IPS-NIHi7 (cell line): ENCODE results near the gene ACOXL.
"Not testable (repeated sequence)": the region's sequence is repeated elsewhere in the genome, so short reads cannot be mapped to it uniquely, and the experiment has no call there.

Source experiments
- DNase-seq: peaks from one replicate; pipeline ENCODE4 v3.0.0; 2012; ENCODE audit warnings: mixed read lengths; ENCODE audit errors: extremely low spot score

The ACOXL gene

DNA sequence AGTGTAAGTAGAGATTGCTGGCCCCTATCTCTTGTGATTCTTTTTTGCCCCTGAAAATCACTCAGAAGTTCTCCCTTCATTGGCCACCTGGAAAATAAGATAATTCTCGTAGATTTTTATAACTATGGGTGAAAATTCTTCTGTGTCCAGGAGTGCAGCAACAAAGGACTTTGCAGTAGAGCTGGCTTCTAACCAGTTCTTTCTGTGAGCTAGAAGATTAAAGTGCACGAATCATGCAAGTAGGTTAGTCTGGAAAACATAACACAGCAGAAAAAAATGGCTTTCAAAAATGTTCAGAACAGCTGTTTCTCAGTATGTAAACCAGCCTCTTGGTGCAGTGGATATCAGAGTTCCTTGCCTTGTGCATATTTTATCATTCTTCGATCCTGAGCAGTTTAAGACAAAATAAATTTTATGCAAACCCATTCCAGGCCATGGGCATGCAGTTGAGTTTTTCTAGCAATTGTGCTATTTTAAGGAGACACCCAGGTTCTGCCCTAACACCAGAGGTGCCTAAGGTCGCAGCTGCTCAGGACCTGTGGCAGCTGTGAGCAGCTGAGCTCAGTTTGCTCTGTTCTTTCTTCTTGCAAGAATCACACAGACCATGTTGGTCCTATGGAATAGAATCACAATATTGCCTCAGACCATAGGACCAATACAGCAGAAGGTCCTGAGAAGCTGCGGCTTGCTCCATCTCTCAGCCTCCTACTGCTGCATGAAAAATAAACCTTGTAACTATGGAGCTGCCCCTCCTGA is 307.4 kb downstream of the ACOXL start:
- no peak for DNase-seq

- DNase-seq = no peak
Observed at GRCh38 chr2:111041398-111042202, 309.2 kb downstream of the ACOXL start.

- DNase-seq = no peak
Observed at GRCh38 chr2:111042261-111042660, 309.9 kb downstream of the ACOXL start.

DNA sequence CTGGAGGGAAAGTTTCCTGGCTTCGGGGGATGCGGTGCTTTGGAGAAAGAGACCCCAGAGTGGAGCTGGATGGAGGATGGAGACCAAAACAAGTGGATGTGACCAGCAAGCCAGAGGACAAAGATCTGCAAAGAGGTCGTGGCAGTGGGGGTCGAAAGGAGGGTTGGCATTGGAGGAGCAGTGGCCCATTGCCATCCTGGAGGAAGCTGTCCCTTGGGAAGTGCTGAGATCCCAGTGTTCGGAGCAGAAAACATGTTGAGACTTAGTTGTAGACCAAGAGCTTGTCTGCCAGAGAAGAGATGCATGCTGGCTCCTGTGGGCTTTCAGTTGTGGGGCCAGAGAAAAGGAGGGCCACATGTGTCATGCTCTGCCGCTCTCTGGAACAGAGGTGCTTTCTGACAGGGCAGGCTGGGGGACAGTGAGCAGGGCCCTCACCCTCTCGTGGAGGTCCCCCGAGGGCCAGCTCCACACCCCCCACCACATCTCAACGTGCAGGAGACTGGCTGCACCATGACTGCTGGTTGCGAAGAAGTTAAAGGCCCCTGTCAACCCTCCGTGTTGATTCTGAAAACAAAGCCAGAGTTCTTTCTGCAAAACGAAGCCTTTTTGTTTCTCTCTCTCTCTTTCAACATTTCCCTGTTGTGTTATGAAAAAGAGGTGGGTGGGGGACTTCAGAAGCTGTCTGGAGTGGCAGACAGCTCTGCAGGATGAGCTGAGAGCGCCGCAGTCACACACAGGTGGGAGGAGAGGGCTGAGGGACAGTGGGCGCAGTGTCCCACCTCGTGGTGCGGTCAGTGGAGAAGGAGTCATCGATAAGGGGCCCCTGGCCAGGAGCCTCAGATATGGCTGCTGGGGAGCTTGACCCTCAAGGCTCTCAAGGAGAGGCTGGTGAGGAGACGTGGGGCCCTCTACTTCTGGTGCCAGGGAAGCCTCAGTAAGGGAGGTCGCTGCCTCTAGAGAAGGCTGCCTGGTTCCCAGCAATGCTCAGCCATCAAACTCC is 310.7 kb downstream of the ACOXL start:
- no peak for DNase-seq

GRCh38 chr2:111044066-111044465 is 311.7 kb downstream of the ACOXL start:
- DNase-seq = no peak

DNA sequence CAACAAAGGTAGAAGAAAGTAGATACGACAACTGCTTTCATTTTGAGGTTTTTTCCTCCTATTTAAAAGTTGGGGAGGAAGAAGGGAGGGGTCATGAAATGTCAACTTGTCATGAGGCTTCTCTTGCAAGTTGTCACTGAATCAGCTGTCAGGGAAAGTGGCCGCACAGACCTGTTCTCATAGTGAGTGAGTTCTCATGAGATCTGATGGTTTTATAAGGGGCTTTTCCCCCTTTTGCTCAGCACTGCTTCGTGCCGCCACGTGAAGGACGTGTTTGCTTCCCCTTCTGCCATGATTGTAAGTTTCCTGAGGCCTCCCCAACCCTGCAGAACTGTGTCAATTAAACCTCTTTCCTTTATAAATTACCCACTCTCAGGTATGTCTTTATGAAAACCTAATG is 312.9 kb downstream of the ACOXL start:
- not testable (repeated sequence) for DNase-seq

DNA sequence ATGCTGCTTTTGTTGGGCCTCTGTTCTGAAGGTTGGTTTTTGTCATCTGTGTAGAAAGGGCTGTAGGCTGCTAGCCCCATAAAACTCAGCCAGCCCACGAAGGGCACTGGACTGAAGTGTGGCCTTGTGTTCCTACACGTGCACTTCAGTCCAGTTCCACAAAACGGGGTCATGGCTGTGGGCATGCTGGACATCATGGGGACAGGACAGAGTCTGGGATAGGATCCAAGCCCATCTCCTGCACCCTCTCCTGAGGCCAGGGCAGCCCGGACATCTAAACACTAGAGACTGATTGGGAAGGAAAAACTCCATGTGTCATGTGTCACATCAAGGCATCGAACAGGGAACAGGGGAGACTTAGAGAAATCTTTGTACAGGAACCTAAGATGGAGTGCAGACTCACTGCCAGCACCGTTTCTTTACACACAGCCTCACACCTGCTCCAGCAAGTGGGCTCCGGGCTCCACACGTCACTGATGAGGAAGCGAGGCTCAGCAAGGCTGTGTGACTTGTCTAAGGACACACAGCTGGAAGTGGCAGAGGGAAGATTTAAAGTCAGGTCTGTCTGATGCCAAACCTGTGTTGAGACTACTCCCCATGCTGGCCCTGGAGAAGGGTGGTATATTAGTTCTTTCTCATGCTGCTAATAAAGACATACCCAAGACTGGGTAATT is 313.5 kb downstream of the ACOXL start:
- DNase-seq = no peak

DNA sequence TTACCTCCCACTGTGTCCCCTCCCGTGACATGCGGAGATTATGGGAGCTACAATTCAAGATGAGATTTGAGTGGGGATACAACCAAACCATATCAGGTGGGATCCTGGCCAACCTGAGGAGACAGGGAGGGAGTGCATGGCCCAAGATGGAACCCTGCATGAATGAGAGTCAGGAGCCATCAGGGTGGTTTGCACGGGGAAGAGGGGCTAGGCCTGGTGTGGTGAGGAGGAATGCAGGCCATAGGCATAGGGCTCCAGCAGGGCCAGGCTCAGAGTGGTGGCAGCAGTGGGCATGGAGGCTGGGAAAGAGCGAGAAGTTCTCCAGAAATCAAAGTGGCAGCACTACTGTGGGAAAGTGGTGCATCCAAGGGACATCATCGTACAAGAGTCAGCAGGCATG is 314.3 kb downstream of the ACOXL start:
- no peak for DNase-seq

GRCh38 chr2:111048856-111049768 is 316.7 kb downstream of the ACOXL start:
- peak; percentile 5 for DNase-seq

- peak; percentile 3 for DNase-seq
Observed at GRCh38 chr2:111049792-111050640, 317.6 kb downstream of the ACOXL start.

DNA sequence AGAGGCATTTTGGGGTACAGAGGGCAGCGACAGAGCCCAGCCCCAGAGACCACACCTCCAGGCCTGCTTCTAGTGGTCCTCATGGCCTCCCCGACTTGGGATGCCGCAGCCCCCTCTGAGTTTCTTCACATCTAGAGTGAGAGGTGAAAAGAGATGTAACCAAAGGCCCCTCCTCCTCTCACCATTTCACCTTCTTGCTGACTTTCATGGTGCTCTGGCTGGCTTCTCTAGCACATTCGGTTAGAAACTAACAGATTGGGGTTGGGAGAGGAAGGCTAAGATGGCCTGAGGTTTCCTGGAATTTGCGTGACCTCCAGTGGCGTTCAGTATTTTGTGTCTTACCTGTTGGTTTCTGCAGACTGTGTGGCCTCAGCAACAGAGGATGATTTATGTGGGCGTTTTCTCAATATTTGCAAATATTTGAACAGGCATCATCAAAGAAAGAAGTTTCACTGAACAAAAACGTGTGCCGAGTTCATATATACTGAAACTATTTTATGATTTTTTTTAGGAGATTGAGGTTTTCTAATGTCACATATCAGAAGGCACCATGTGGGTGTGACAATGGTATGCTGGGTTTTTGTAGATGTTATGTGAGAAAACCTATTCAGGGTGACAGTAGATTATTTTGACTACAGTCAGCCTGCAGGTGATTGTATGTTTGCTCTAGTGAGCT is 318.5 kb downstream of the ACOXL start:
- DNase-seq = peak; percentile 4

DNA sequence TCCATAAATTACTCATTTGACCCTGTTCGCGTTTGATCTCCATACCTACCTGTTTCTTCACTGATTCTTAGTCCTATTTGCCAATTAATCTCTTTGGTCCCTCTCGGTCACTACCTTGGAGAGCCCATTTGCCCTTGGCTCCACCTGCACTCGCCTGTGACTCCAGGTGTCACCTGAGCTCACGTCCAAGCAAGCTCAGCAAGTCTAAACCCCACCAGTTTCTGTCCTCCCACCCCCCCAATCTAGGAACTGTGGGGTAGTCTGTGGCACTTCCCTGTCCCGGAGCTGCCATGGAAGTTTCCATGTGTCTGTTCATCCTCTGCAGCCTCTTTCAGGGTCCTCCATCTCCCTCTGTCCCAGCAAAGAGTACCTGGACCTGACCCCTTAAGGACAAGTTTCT is 320.2 kb downstream of the ACOXL start:
- peak; percentile 3 for DNase-seq

DNA sequence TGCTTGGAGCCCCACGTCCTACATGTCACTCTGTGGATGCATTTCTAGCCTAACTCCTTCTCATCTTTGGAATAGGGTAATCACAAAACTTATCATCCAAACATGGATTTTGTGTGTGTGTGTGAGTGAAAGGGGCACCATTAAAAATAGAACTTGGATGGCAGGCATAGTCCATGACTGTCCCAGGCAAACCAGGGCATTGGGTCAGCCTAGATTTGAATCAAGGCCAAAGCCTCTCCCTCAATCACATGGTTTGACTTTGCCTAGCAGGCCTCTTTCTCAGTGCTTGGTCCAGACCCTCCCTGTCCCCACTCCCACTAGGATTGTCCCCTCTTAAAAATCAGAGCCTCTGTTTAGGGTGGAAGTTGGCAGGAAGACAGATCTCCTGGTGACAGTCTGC is 320.9 kb downstream of the ACOXL start:
- peak; percentile 2 for DNase-seq

DNA sequence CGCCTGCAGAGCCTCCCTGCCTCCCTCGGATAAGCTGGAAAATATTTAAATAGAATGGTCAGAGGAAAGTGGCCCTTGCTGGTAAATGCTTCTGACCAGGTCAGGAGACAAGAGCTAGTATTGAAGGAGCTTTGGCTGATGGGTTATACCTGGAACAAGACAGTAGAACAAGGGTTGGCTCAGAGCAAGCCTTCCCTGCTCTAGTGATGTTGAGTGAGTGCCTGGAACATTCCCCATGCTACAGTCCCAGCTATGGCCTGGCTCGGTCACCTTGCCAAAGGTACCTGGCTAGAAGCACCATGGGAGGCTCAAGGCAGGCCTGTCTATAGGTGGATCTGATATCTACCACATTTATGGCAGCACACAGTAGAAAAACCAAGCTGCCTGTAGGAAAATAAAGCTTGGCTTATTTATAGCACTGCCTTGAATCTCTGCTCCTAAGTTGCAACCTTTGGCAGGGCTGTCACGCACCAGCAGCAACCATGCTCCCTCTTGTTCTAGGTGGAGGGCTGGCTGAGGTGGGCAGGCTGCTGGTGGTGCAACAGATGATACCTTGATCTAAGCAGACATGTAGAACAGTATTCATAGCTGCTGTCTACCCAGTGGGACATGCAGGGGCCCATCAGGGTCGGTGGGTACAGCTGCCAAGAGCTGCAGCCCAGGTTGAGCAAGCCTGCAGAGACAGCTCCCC is 321.6 kb downstream of the ACOXL start:
- DNase-seq = peak; percentile 2

GRCh38 chr2:111054791-111055691 is 322.7 kb downstream of the ACOXL start:
- peak; percentile 7 for DNase-seq

GRCh38 chr2:111055735-111056134 is 323.4 kb downstream of the ACOXL start:
- peak; percentile 1 for DNase-seq

DNA sequence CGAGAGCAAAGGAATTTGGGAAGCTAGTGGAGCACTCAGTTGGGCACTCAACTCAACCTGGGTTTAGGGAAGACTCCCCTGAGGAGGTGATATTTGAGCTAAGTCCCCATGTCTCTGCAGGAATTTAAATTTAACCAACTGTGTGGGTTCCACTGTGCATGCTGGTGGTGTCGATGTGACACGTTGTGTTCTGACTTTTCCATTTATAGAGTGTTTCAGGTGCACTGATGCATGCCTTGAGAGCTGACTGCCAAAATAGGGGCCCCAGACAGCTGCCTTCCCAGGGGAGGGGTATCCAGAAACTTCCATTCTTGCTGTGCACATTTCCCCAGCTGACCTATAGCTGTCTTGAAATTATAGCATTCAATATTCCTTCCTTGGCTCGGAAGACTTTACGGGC is 324.7 kb downstream of the ACOXL start:
- DNase-seq = no peak
